Activated CD8-positive, alpha-beta memory T cell treated with anti-CD3 and anti-CD28 coated beads for 24 hours (primary cell): ENCODE results near the gene PTPRR.
A peak's percentile ranks its signal among the peaks of the same experiment; 100 is the strongest.
"Not testable (repeated sequence)": the region's sequence is repeated elsewhere in the genome, so short reads cannot be mapped to it uniquely, and the experiment has no call there.

Experiments
- DNase-seq: peaks from one replicate; pipeline ENCODE4 v3.0.0-alpha.2; 2020

Gene PTPRR

GRCh38 chr12:70744178-70744577 lies 176.4 kb downstream of the PTPRR start:
- no peak for DNase-seq

- no peak for DNase-seq
Measured at GRCh38 chr12:70741256-70741655, 179.3 kb downstream of the PTPRR start.

GRCh38 chr12:70739756-70740155 lies 180.8 kb downstream of the PTPRR start:
- no peak for DNase-seq

- no peak for DNase-seq
Measured at GRCh38 chr12:70736351-70737133, 184.0 kb downstream of the PTPRR start.

- DNase-seq = not testable (repeated sequence)
Measured at GRCh38 chr12:70735197-70735596, 185.3 kb downstream of the PTPRR start.

- DNase-seq = no peak
Measured at GRCh38 chr12:70733385-70733784, 187.2 kb downstream of the PTPRR start.

- no peak for DNase-seq
Measured at GRCh38 chr12:70732287-70732686, 188.3 kb downstream of the PTPRR start.

GRCh38 chr12:70730675-70731180 lies 189.8 kb downstream of the PTPRR start:
- DNase-seq = no peak

GRCh38 chr12:70724444-70724843 lies 196.1 kb downstream of the PTPRR start:
- DNase-seq = no peak

- DNase-seq = no peak
Measured at GRCh38 chr12:70722584-70723343, 197.8 kb downstream of the PTPRR start.

- DNase-seq = no peak
Measured at GRCh38 chr12:70721656-70722357, 198.7 kb downstream of the PTPRR start.

- no peak for DNase-seq
Measured at GRCh38 chr12:70721216-70721615, 199.3 kb downstream of the PTPRR start.

- peak; percentile 63 for DNase-seq
Measured at GRCh38 chr12:70719672-70720420, 200.7 kb downstream of the PTPRR start.

GRCh38 chr12:70719071-70719470 lies 201.5 kb downstream of the PTPRR start:
- DNase-seq = no peak

GRCh38 chr12:70711831-70712230 lies 208.7 kb downstream of the PTPRR start:
- no peak for DNase-seq

- DNase-seq = no peak
Measured at GRCh38 chr12:70709022-70709421, 211.5 kb downstream of the PTPRR start.

GRCh38 chr12:70706611-70707010 lies 213.9 kb downstream of the PTPRR start:
- no peak for DNase-seq

GRCh38 chr12:70698345-70698744 lies 222.2 kb downstream of the PTPRR start:
- no peak for DNase-seq

- no peak for DNase-seq
Measured at GRCh38 chr12:70695361-70696023, 225.0 kb downstream of the PTPRR start.

- DNase-seq = no peak
Measured at GRCh38 chr12:70692681-70693288, 227.8 kb downstream of the PTPRR start.

- DNase-seq = no peak
Measured at GRCh38 chr12:70691018-70691672, 229.4 kb downstream of the PTPRR start.
